Astrocyte (in vitro differentiated cells and primary cell): ENCODE data around the gene LIMA1. TPM values are rescaled to one million over a fixed set of nuclear protein-coding genes. Genes with fewer than 3 reads are reported as not detected.
A peak's percentile ranks its signal among the peaks of the same experiment; 100 is the strongest.
"Not testable (repeated sequence)": the region's sequence is repeated elsewhere in the genome, so short reads cannot be mapped to it uniquely, and the experiment has no call there.

ENCODE experiments used
- DNase-seq: peaks from one replicate; pipeline ENCODE4 v3.0.0-alpha.2; 2010; ENCODE audit warnings: low read depth
- FAIRE-seq: peaks from 2 replicates; lab custom pipeline; 2011; peaks lifted over from hg19 to GRCh38; lab: Jason Lieb, UNC
- H2AFZ ChIP-seq: 2 replicates; pipeline ENCODE4 v1.6.0; 2012; ENCODE audit warnings: low read depth, low read length, inconsistent platforms
- H3K27ac ChIP-seq: 2 replicates; pipeline ENCODE4 v1.5.1; 2011; ENCODE audit warnings: low read depth, low read length, inconsistent platforms
- H3K27me3 ChIP-seq: 2 replicates; pipeline ENCODE4 v1.6.0; 2011; ENCODE audit warnings: low read length, inconsistent platforms; ENCODE audit not compliant: insufficient read depth
- H3K36me3 ChIP-seq: 2 replicates; pipeline ENCODE4 v1.5.1; 2011; ENCODE audit warnings: low read length, inconsistent platforms; ENCODE audit not compliant: insufficient read depth
- H3K4me1 ChIP-seq: 2 replicates; pipeline ENCODE4 v1.5.1; 2011; ENCODE audit warnings: low read length, inconsistent platforms; ENCODE audit not compliant: insufficient read depth
- H3K4me2 ChIP-seq: 2 replicates; pipeline ENCODE4 v1.6.0; 2012; ENCODE audit warnings: low read length, inconsistent platforms
- H3K4me3 ChIP-seq: 2 replicates; pipeline ENCODE4 v1.5.1; 2011; ENCODE audit warnings: low read depth, mild to moderate bottlenecking, low read length, inconsistent platforms; ENCODE audit not compliant: insufficient read depth
- H3K79me2 ChIP-seq: 2 replicates; pipeline ENCODE4 v1.6.0; 2012; ENCODE audit warnings: mild to moderate bottlenecking, low read length, inconsistent platforms; ENCODE audit not compliant: insufficient read depth
- H3K9ac ChIP-seq: 2 replicates; pipeline ENCODE4 v1.6.0; 2012; ENCODE audit warnings: mild to moderate bottlenecking, low read length, inconsistent platforms
- H3K9me3 ChIP-seq: 2 replicates; pipeline ENCODE4 v1.5.1; 2012; ENCODE audit warnings: low read depth, mild to moderate bottlenecking, low read length, inconsistent platforms; ENCODE audit not compliant: insufficient read depth
- H4K20me1 ChIP-seq: 2 replicates; pipeline ENCODE4 v1.6.0; 2012; ENCODE audit warnings: low read length, inconsistent platforms; ENCODE audit not compliant: insufficient read depth
- H3K27ac Mint-ChIP-seq: one replicate; pipeline ENCODE4 v1.8.0; 2021; ENCODE audit warnings: mild to moderate bottlenecking, mixed read lengths; ENCODE audit not compliant: unreplicated experiment
- H3K27me3 Mint-ChIP-seq: one replicate; pipeline ENCODE4 v1.8.0; 2021; ENCODE audit warnings: low read depth, mixed read lengths; ENCODE audit not compliant: unreplicated experiment
- H3K36me3 Mint-ChIP-seq: one replicate; pipeline ENCODE4 v1.8.0; 2021; ENCODE audit warnings: low read depth, mixed read lengths; ENCODE audit not compliant: unreplicated experiment
- H3K4me1 Mint-ChIP-seq: one replicate; pipeline ENCODE4 v1.8.0; 2021; ENCODE audit warnings: low read depth, mixed read lengths; ENCODE audit not compliant: unreplicated experiment
- H3K4me3 Mint-ChIP-seq: one replicate; pipeline ENCODE4 v1.8.0; 2021; ENCODE audit warnings: mild to moderate bottlenecking, moderate library complexity, mixed read lengths; ENCODE audit not compliant: unreplicated experiment
- H3K9me3 Mint-ChIP-seq: one replicate; pipeline ENCODE4 v1.8.0; 2021; ENCODE audit warnings: mild to moderate bottlenecking, mixed read lengths; ENCODE audit not compliant: unreplicated experiment
- CTCF ChIP-seq: IDR thresholded peaks from 2 replicates; pipeline ENCODE4 v1.5.1; 2011; ENCODE audit warnings: low read depth, mild to moderate bottlenecking, inconsistent platforms, low read length, moderate library complexity; ENCODE audit not compliant: insufficient read depth
- EZH2 ChIP-seq: IDR thresholded peaks from 2 replicates; pipeline ENCODE4 v1.6.1; 2012; ENCODE audit warnings: mild to moderate bottlenecking, low read length, inconsistent platforms; ENCODE audit not compliant: insufficient read depth
- total RNA-seq: library from RNA; stranded (reverse); gene quantifications from 2 replicates; pipeline ENCODE4 v1.2.1, GENCODE V29; 2021

The LIMA1 gene
- total RNA-seq, 1 donor from 2014 or later: 173 TPM

GRCh38 chr12:50156641-50157040, 126.7 kb downstream of the LIMA1 start:
- Histone ChIP-seq H2AFZ (no peak overlapping the region), H3K9ac (no peak overlapping the region), H3K4me3 (no peak overlapping the region), H3K27me3 (no peaks in the 10 kb centered on the region), H3K79me2 (peaks cover 85% of the 10 kb centered on the region), H4K20me1 (peaks cover 56% of the 10 kb centered on the region), H3K4me1 (peaks cover 10% of the 10 kb centered on the region), H3K36me3 (no peaks in the 10 kb centered on the region), H3K9me3 (no peaks in the 10 kb centered on the region), H3K27ac (no peak overlapping the region), H3K4me2 (no peak overlapping the region)
- no peak for TF ChIP-seq EZH2
- no peak for TF ChIP-seq CTCF
- peaks cover 8% of the 10 kb centered on the region for H3K4me1 Mint-ChIP-seq
- DNase-seq (no peak), FAIRE-seq (no peak)
- no peaks in the 10 kb centered on the region for H3K27me3 Mint-ChIP-seq
- H3K36me3 Mint-ChIP-seq: peaks cover 3% of the 10 kb centered on the region
- no peaks in the 10 kb centered on the region for H3K9me3 Mint-ChIP-seq
- H3K4me3 Mint-ChIP-seq: no peak overlapping the region
- H3K27ac Mint-ChIP-seq: peak overlapping the region; percentile 66

- peaks cover 10% of the 10 kb centered on the region for H3K4me1 ChIP-seq
- not testable (repeated sequence) for DNase-seq, H3K9me3 ChIP-seq, H3K27me3 Mint-ChIP-seq, H2AFZ ChIP-seq, H3K27ac ChIP-seq, H3K4me3 ChIP-seq, H3K9me3 Mint-ChIP-seq, H3K4me2 ChIP-seq, H3K36me3 Mint-ChIP-seq, H3K4me3 Mint-ChIP-seq, FAIRE-seq, H3K36me3 ChIP-seq, H3K27ac Mint-ChIP-seq, H3K27me3 ChIP-seq, H3K9ac ChIP-seq
- peaks cover 17% of the 10 kb centered on the region for H3K4me1 Mint-ChIP-seq
- H4K20me1 ChIP-seq: peaks cover 59% of the 10 kb centered on the region
- peaks cover 86% of the 10 kb centered on the region for H3K79me2 ChIP-seq
Observed at GRCh38 chr12:50154947-50155346, 128.4 kb downstream of the LIMA1 start.

- Histone ChIP-seq H3K79me2 (peaks cover 82% of the 10 kb centered on the region), H3K9ac (no peak overlapping the region), H3K4me3 (no peak overlapping the region), H3K9me3 (no peaks in the 10 kb centered on the region), H3K36me3 (no peaks in the 10 kb centered on the region), H4K20me1 (peaks cover 49% of the 10 kb centered on the region), H2AFZ (no peak overlapping the region), H3K27ac (no peak overlapping the region), H3K27me3 (no peaks in the 10 kb centered on the region), H3K4me2 (no peak overlapping the region), H3K4me1 (no peaks in the 10 kb centered on the region)
- DNase-seq (peak; percentile 49), FAIRE-seq (no peak)
- no peak overlapping the region for H3K4me3 Mint-ChIP-seq
- H3K27me3 Mint-ChIP-seq: no peaks in the 10 kb centered on the region
- no peak overlapping the region for H3K27ac Mint-ChIP-seq
- peaks cover 10% of the 10 kb centered on the region for H3K4me1 Mint-ChIP-seq
- no peaks in the 10 kb centered on the region for H3K9me3 Mint-ChIP-seq
- TF ChIP-seq CTCF (no peak), EZH2 (no peak)
- H3K36me3 Mint-ChIP-seq: no peaks in the 10 kb centered on the region
Observed at GRCh38 chr12:50151047-50151687, 132.2 kb downstream of the LIMA1 start.
